Measurements from ENCODE around the gene SEMA6C.
A peak's percentile ranks its signal among the peaks of the same experiment; 100 is the strongest.
"Not testable (repeated sequence)": the region's sequence is repeated elsewhere in the genome, so short reads cannot be mapped to it uniquely, and the experiment has no call there.

SEMA6C gene

DNA sequence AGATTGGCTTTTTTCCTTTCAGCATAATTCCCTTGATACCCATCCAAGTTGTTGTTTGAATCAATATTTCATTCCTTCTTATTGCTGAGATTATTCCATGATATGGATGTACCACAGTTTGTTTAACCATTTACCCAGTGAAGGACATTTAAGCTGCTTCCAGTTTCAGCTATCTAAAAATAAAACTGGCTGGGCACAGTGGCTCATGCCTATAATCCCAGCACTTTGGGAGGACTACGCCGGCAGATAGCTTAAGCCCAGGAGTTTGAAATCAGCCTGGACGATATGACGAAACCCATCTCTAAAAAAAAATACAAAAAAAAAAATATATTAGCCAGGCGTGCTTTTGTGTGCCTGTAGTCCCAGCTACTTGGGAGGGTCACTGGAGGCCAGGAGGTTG lies 32.6 kb downstream of the SEMA6C start:
- Histone ChIP-seq H3K9me3 (no peaks in the 10 kb centered on the region), H3K27me3 (no peaks in the 10 kb centered on the region), H3K4me3 (no peak overlapping the region), H3K27ac (no peak overlapping the region), H3K36me3 (peaks cover 13 to 63% (median 19%) of the 10 kb centered on the region in 3 donors), H3K4me1 (no peaks in the 10 kb centered on the region)
- no peak for DNase-seq
- intact Hi-C loops (cut with DNase I; ENCODE audit: low total_unique reads): no loop called here
- TF ChIP-seq, protein P1, sequence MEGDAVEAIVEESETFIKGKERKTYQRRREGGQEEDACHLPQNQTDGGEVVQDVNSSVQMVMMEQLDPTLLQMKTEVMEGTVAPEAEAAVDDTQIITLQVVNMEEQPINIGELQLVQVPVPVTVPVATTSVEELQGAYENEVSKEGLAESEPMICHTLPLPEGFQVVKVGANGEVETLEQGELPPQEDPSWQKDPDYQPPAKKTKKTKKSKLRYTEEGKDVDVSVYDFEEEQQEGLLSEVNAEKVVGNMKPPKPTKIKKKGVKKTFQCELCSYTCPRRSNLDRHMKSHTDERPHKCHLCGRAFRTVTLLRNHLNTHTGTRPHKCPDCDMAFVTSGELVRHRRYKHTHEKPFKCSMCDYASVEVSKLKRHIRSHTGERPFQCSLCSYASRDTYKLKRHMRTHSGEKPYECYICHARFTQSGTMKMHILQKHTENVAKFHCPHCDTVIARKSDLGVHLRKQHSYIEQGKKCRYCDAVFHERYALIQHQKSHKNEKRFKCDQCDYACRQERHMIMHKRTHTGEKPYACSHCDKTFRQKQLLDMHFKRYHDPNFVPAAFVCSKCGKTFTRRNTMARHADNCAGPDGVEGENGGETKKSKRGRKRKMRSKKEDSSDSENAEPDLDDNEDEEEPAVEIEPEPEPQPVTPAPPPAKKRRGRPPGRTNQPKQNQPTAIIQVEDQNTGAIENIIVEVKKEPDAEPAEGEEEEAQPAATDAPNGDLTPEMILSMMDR (IDR thresholded peaks at IDR 0.05): no peak

DNA sequence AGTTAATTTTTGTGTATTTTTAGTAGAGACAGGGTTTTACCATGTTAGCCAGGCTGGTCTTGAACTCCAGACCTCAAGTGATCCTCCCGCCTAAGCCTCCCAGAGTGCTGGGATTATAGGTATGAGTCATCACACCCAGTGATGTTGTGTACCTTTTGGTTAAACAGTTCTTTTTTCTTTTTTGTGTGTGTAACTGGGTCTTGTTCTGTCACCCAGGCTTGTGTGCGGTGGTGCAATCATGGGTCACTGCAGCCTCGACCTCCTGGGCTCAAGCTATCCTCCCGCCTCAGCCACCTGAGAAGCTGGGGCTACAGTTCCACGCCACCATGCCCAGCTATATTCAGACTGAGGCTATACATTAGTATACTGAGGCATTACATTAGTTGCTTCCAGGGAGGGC lies 38.1 kb downstream of the SEMA6C start:
- Histone ChIP-seq H3K4me3 (no peak overlapping the region), H3K27ac (no peak overlapping the region), H3K27me3 (no peaks in the 10 kb centered on the region), H3K9me3 (no peaks in the 10 kb centered on the region), H3K4me1 (no peaks in the 10 kb centered on the region), H3K36me3 (peaks cover 16 to 52% (median 32%) of the 10 kb centered on the region in 3 donors)
- peak in 1 of 2 donors; percentile 33 for DNase-seq
- intact Hi-C loops (cut with DNase I; ENCODE audit: low total_unique reads): loop anchor here (10.0 kb wide), 1 partner anchor 136 kb away; no protein-coding TSS in a partner anchor
- TF ChIP-seq, protein P1 (IDR thresholded peaks at IDR 0.05): no peak

DNA sequence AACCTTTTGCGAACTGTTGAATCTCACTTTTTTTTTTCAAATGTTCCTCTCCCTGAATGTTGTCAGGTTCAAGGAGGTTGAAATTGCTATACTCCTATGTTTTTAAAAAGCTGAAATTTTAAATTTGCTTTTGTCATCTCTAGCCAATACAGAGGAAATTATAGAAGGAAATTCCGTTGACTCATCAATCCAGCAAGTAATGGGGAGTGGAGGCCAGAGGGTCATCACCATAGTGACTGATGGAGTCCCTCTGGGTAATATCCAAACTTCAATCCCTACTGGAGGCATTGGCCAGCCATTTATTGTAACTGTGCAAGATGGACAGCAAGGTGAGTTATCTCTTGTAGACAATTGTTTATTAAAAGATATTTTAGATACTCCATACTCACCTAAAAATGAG lies 39.5 kb downstream of the SEMA6C start:
- H3K27ac ChIP-seq: no peak overlapping the region
- H3K36me3 ChIP-seq: peaks cover 16 to 54% (median 32%) of the 10 kb centered on the region in 3 donors
- no peak overlapping the region for H3K4me3 ChIP-seq
- no peaks in the 10 kb centered on the region for H3K9me3 ChIP-seq
- intact Hi-C loops (cut with DNase I; ENCODE audit: low total_unique reads): loop anchor here (10.0 kb wide), 1 partner anchor 138 kb away; no protein-coding TSS in a partner anchor
- TF ChIP-seq, protein P1 (IDR thresholded peaks at IDR 0.05): no peak
- no peaks in the 10 kb centered on the region for H3K27me3 ChIP-seq
- H3K4me1 ChIP-seq: no peaks in the 10 kb centered on the region
- no peak for DNase-seq

DNA sequence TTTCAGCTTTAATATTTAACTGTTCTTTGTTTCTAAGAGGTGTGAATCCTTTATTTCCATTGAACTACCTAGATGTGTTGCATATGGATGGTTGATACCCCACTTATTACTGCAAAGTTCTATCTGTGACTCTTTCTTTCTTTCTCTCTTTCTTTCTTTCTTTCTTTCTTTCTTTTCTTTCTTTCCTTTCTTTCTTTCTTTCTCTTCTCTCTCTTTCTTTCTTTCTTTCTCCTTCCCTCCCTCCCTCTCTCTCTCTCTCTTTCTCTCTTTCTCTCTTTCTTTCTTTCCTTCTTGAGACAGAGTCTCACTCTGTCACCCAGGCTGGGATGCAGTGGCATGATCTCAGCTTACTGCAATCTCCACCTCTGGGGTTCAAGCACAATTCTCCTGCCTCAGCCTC lies 41.8 kb downstream of the SEMA6C start:
- TF ChIP-seq, protein P1 (IDR thresholded peaks at IDR 0.05): no peak
- Histone ChIP-seq H3K4me3 (no peak overlapping the region), H3K36me3 (peaks cover 16 to 51% (median 32%) of the 10 kb centered on the region in 3 donors), H3K27ac (no peak overlapping the region), H3K9me3 (no peaks in the 10 kb centered on the region), H3K27me3 (no peaks in the 10 kb centered on the region), H3K4me1 (no peaks in the 10 kb centered on the region)
- intact Hi-C loops (cut with DNase I; ENCODE audit: low total_unique reads): loop anchor here (5.0 to 10.0 kb wide), 2 partner anchors 53 to 140 kb away; partner anchors contain the start of gene TNFAIP8L2
- DNase-seq: no peak

DNA sequence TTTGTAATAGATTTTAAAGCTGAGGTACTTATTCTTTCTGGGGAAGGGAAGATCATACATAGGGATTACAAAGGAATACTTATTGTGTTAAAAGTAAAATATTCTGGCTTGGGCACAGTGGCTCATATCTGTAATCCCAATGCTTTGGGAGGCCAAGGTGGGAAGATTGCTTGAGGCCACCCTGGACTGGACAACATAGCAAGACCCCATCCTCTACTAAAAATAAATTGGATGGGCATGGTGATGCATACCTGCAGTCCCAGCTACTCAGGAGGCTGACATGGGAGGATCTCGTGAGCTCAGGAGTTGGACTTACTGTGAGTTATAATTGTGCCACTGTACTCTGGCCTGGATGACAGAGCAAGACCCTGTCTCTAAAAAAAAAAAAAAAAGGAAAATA lies 48.3 kb downstream of the SEMA6C start:
- Histone ChIP-seq H3K9me3 (no peaks in the 10 kb centered on the region), H3K27me3 (no peaks in the 10 kb centered on the region), H3K27ac (no peak overlapping the region), H3K4me3 (no peak overlapping the region), H3K4me1 (no peaks in the 10 kb centered on the region), H3K36me3 (peaks cover 6 to 28% (median 6%) of the 10 kb centered on the region in 3 donors)
- TF ChIP-seq, protein P1 (IDR thresholded peaks at IDR 0.05): no peak
- intact Hi-C loops (cut with DNase I; ENCODE audit: low total_unique reads): no loop called here
- DNase-seq: peak in 1 of 2 donors; percentile 19

DNA sequence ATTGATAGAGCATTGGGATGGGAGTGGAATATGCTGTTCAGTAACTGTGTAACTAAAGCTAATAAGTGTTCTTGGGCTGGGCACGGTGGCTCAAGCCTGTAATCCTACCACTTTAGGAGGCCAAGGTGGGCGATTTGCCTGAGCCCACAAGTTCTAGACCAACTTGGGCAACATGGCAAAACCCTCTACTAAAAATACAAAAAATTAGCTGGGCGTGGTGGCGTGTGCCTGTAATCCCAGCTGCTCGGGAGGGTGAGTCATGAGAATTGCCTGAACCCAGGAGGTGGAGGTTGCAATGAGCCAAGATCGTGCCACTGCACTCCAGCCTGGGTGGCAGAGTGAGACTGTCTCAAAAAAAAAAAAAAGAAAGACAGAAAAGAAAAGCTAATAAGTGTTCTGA lies 49.0 kb downstream of the SEMA6C start:
- H3K36me3 ChIP-seq: peaks cover 6 to 22% (median 6%) of the 10 kb centered on the region in 3 donors
- intact Hi-C loops (cut with DNase I; ENCODE audit: low total_unique reads); H3K9me3 ChIP-seq; H3K4me1 ChIP-seq; H3K4me3 ChIP-seq; H3K27me3 ChIP-seq; H3K27ac ChIP-seq: not testable (repeated sequence)
- DNase-seq: peak in 1 of 2 donors; percentile 40
